K562 (cell line): ENCODE data around the gene YAP1. TPM values are rescaled to one million over a fixed set of nuclear protein-coding genes. Genes with fewer than 3 reads are reported as not detected.

Source experiments
- polyA plus RNA-seq, 8 experiments: library from polyadenylated mRNA; depleted of rRNA in 4 of 8; stranded (reverse) in 5 of 8; unstranded in 3 of 8; fragments of >200 nt; fragmentation: Nextera tagmentation in 2 of 8; fragmentation: Illumina TruSeq in 1 of 8; extraction: Ambion mirVana in 2 of 8; extraction: Trizol in 1 of 8; gene quantifications; 2 replicates each; pipeline versions ENCODE4 v1.2.1 to v1.2.3, GENCODE V29; 2011 to 2014; ENCODE audit warnings: inconsistent platforms in 1 of 8, missing spikeins in 1 of 8
- total RNA-seq, 7 experiments: library from RNA; depleted of rRNA in 6 of 7; stranded (reverse); fragments of >200 nt in 6 of 7; fragmentation: Illumina TruSeq in 2 of 7; extraction: Trizol in 2 of 7; gene quantifications; 2 replicates each; pipeline versions ENCODE4 v1.2.1 to v1.2.3, GENCODE V29; 2011 to 2021; ENCODE audit warnings: low replicate concordance in 1 of 7

Gene YAP1
- total and polyA plus RNA-seq, 9 of the 15 experiments (the other 6 are each of a cell fraction or from before 2014, with no cell fraction given), result 0.18 TPM; not detected in 8

Other genes with a start within 250 kb of the YAP1 start
- gene CEP126, start 195.4 kb upstream of the YAP1 start, total RNA-seq (2014; rRNA removed), result not detected in 2 replicates
- gene CEP126, start 195.4 kb upstream of the YAP1 start, total RNA-seq (2014; rRNA removed; fragmentation: Illumina TruSeq; extraction: Trizol), result 0.03 and 0.11 TPM in 2 replicates
- gene CEP126, start 195.4 kb upstream of the YAP1 start, total RNA-seq (2015; rRNA removed; fragmentation: Illumina TruSeq; extraction: Trizol), result 0.04 TPM in 1 of 2 replicates, not detected in the other
- 0.07 and 0.11 TPM in 2 replicates for gene CEP126, start 195.4 kb upstream of the YAP1 start, total RNA-seq (2021)
- 0.03 TPM in 1 of 2 replicates, not detected in the other for gene CEP126, start 195.4 kb upstream of the YAP1 start, polyA plus RNA-seq (2011; rRNA removed)
- 0.03 and 0.06 TPM in 2 replicates for gene CEP126, start 195.4 kb upstream of the YAP1 start, polyA plus RNA-seq (2014; fragmentation: Illumina TruSeq; extraction: Trizol)
- gene CEP126, start 195.4 kb upstream of the YAP1 start, polyA plus RNA-seq (2014; fragmentation: Nextera tagmentation; extraction: Ambion mirVana), result under 1 TPM in 1 of 2 experiments, not detected in 1; 0.01 TPM
- 0.07 and 0.08 TPM in 2 replicates for gene CEP126, start 195.4 kb upstream of the YAP1 start, polyA plus RNA-seq (2014; rRNA removed)
- not detected in 2 replicates for gene ANGPTL5, start 193.9 kb upstream of the YAP1 start, total RNA-seq (2014; rRNA removed)
- not detected in 2 replicates for gene ANGPTL5, start 193.9 kb upstream of the YAP1 start, total RNA-seq (2014; rRNA removed; fragmentation: Illumina TruSeq; extraction: Trizol)
- gene ANGPTL5, start 193.9 kb upstream of the YAP1 start, total RNA-seq (2015; rRNA removed; fragmentation: Illumina TruSeq; extraction: Trizol), result not detected in 2 replicates
- not detected in 2 replicates for gene ANGPTL5, start 193.9 kb upstream of the YAP1 start, total RNA-seq (2021)
- gene ANGPTL5, start 193.9 kb upstream of the YAP1 start, polyA plus RNA-seq (2011; rRNA removed), result not detected in 2 replicates
- not detected in 2 replicates for gene ANGPTL5, start 193.9 kb upstream of the YAP1 start, polyA plus RNA-seq (2014; fragmentation: Illumina TruSeq; extraction: Trizol)
- gene ANGPTL5, start 193.9 kb upstream of the YAP1 start, polyA plus RNA-seq (2014; fragmentation: Nextera tagmentation; extraction: Ambion mirVana), result under 1 TPM in 1 of 2 experiments, not detected in 1; 0.03 TPM
- gene ANGPTL5, start 193.9 kb upstream of the YAP1 start, polyA plus RNA-seq (2014; rRNA removed), result not detected in 2 replicates
- not detected in 2 replicates for gene CFAP300, start 63.0 kb upstream of the YAP1 start, total RNA-seq (2014; rRNA removed)
- not detected in 2 replicates for gene CFAP300, start 63.0 kb upstream of the YAP1 start, total RNA-seq (2014; rRNA removed; fragmentation: Illumina TruSeq; extraction: Trizol)
- not detected in 2 replicates for gene CFAP300, start 63.0 kb upstream of the YAP1 start, total RNA-seq (2015; rRNA removed; fragmentation: Illumina TruSeq; extraction: Trizol)
- gene CFAP300, start 63.0 kb upstream of the YAP1 start, total RNA-seq (2021), result not detected in 2 replicates
- gene CFAP300, start 63.0 kb upstream of the YAP1 start, polyA plus RNA-seq (2011; rRNA removed), result not detected in 2 replicates
- gene CFAP300, start 63.0 kb upstream of the YAP1 start, polyA plus RNA-seq (2014; fragmentation: Illumina TruSeq; extraction: Trizol), result not detected in 2 replicates
- not detected for gene CFAP300, start 63.0 kb upstream of the YAP1 start, polyA plus RNA-seq (2014; fragmentation: Nextera tagmentation; extraction: Ambion mirVana)
- gene CFAP300, start 63.0 kb upstream of the YAP1 start, polyA plus RNA-seq (2014; rRNA removed), result not detected in 2 replicates
- 0.16 and 0.18 TPM in 2 replicates for gene BIRC3, start 207.0 kb downstream of the YAP1 start, total RNA-seq (2014; rRNA removed)
- gene BIRC3, start 207.0 kb downstream of the YAP1 start, total RNA-seq (2014; rRNA removed; fragmentation: Illumina TruSeq; extraction: Trizol), result 0.25 and 0.26 TPM in 2 replicates
- gene BIRC3, start 207.0 kb downstream of the YAP1 start, total RNA-seq (2015; rRNA removed; fragmentation: Illumina TruSeq; extraction: Trizol), result 0.11 and 0.19 TPM in 2 replicates
- 0.42 and 0.58 TPM in 2 replicates for gene BIRC3, start 207.0 kb downstream of the YAP1 start, total RNA-seq (2021)
- 0.16 and 0.20 TPM in 2 replicates for gene BIRC3, start 207.0 kb downstream of the YAP1 start, polyA plus RNA-seq (2011; rRNA removed)
- 0.21 and 0.27 TPM in 2 replicates for gene BIRC3, start 207.0 kb downstream of the YAP1 start, polyA plus RNA-seq (2014; fragmentation: Illumina TruSeq; extraction: Trizol)
- gene BIRC3, start 207.0 kb downstream of the YAP1 start, polyA plus RNA-seq (2014; fragmentation: Nextera tagmentation; extraction: Ambion mirVana), result under 1 TPM; 0.08 to 0.11 TPM
- 0.13 and 2.3 TPM in 2 replicates for gene BIRC3, start 207.0 kb downstream of the YAP1 start, polyA plus RNA-seq (2014; rRNA removed)
- gene BIRC2, start 236.8 kb downstream of the YAP1 start, total RNA-seq (2014; rRNA removed), result 18.3 and 20.6 TPM in 2 replicates
- 35.6 and 39.0 TPM in 2 replicates for gene BIRC2, start 236.8 kb downstream of the YAP1 start, total RNA-seq (2014; rRNA removed; fragmentation: Illumina TruSeq; extraction: Trizol)
- 34.2 and 35.1 TPM in 2 replicates for gene BIRC2, start 236.8 kb downstream of the YAP1 start, total RNA-seq (2015; rRNA removed; fragmentation: Illumina TruSeq; extraction: Trizol)
- 19.9 and 24.7 TPM in 2 replicates for gene BIRC2, start 236.8 kb downstream of the YAP1 start, total RNA-seq (2021)
- gene BIRC2, start 236.8 kb downstream of the YAP1 start, polyA plus RNA-seq (2011; rRNA removed), result 45.9 and 52.2 TPM in 2 replicates
- 25.3 and 27.1 TPM in 2 replicates for gene BIRC2, start 236.8 kb downstream of the YAP1 start, polyA plus RNA-seq (2014; fragmentation: Illumina TruSeq; extraction: Trizol)
- 10 to 100 TPM; 14.3 to 20.7 TPM for gene BIRC2, start 236.8 kb downstream of the YAP1 start, polyA plus RNA-seq (2014; fragmentation: Nextera tagmentation; extraction: Ambion mirVana)
- 17.1 and 17.9 TPM in 2 replicates for gene BIRC2, start 236.8 kb downstream of the YAP1 start, polyA plus RNA-seq (2014; rRNA removed)